Activated naive CD8-positive, alpha-beta T cell (primary cell): ENCODE results near the gene RPS10.
A peak's percentile ranks its signal among the peaks of the same experiment; 100 is the strongest.

Source experiments
- H3K27ac Mint-ChIP-seq: one replicate; pipeline ENCODE4 v1.8.0; 2021; ENCODE audit warnings: mixed read lengths
- H3K27me3 Mint-ChIP-seq: one replicate; pipeline ENCODE4 v1.8.0; 2021; ENCODE audit warnings: mixed read lengths
- H3K36me3 Mint-ChIP-seq: one replicate; pipeline ENCODE4 v1.8.0; 2021; ENCODE audit warnings: mixed read lengths
- H3K4me1 Mint-ChIP-seq: one replicate; pipeline ENCODE4 v1.8.0; 2021; ENCODE audit warnings: low read depth, mixed read lengths
- H3K4me3 Mint-ChIP-seq: one replicate; pipeline ENCODE4 v1.8.0; 2021; ENCODE audit warnings: mild to moderate bottlenecking, mixed read lengths
- H3K9me3 Mint-ChIP-seq: one replicate; pipeline ENCODE4 v1.8.0; 2021; ENCODE audit warnings: low read depth, mixed read lengths

RPS10 gene

GRCh38 chr6:34425498-34426410 is at the start of gene RPS10:
Gene RPS10 (minus strand): TSS chr6:34426069. CDS start chr6:34425221, 848 bp downstream.
- Mint-ChIP-seq H3K4me3 (peak within 1 kb of the TSS; percentile 98), H3K27me3 (no peaks in the 10 kb centered on the region), H3K36me3 (peaks cover 12% of the 10 kb centered on the region), H3K4me1 (peaks cover 31% of the 10 kb centered on the region), H3K27ac (peak within 1 kb of the TSS; percentile 100), H3K9me3 (no peaks in the 10 kb centered on the region)

GRCh38 chr6:34475238-34475682 is 49.4 kb upstream of the RPS10 start:
- Mint-ChIP-seq H3K4me1 (no peaks in the 10 kb centered on the region), H3K27me3 (no peaks in the 10 kb centered on the region), H3K36me3 (no peaks in the 10 kb centered on the region), H3K9me3 (no peaks in the 10 kb centered on the region), H3K4me3 (no peak overlapping the region), H3K27ac (no peak overlapping the region)

DNA sequence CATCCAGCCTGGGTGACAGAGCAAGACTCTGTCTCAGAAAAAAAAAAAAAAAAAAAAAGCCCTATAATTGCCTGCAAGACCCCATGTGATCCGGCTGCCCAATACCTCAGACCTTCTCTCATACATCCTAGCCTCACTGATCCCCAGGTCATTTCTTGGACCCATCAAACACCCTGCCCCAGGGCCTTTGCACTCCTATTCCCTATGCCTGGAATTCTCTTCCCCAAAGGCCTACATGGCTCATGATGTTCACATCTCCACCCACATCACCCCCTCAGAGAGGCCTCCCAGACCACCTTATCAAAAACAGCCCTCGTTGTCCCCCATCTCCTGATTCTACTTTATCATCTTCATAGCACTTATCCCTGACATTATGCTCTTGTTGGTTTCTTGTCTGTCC is 48.9 kb upstream of the RPS10 start:
- Mint-ChIP-seq H3K4me3 (no peak overlapping the region), H3K9me3 (no peaks in the 10 kb centered on the region), H3K27ac (no peak overlapping the region), H3K27me3 (no peaks in the 10 kb centered on the region), H3K4me1 (no peaks in the 10 kb centered on the region), H3K36me3 (no peaks in the 10 kb centered on the region)

GRCh38 chr6:34473967-34474366 is 48.1 kb upstream of the RPS10 start:
- Mint-ChIP-seq H3K27me3 (no peaks in the 10 kb centered on the region), H3K27ac (peak overlapping the region; percentile 0), H3K4me1 (no peaks in the 10 kb centered on the region), H3K36me3 (no peaks in the 10 kb centered on the region), H3K4me3 (no peak overlapping the region), H3K9me3 (no peaks in the 10 kb centered on the region)

- H3K4me3 Mint-ChIP-seq = no peak overlapping the region
- H3K27me3 Mint-ChIP-seq = no peaks in the 10 kb centered on the region
- no peak overlapping the region for H3K27ac Mint-ChIP-seq
- H3K9me3 Mint-ChIP-seq = no peaks in the 10 kb centered on the region
- no peaks in the 10 kb centered on the region for H3K36me3 Mint-ChIP-seq
- no peaks in the 10 kb centered on the region for H3K4me1 Mint-ChIP-seq
These were observed 46.6 kb upstream of the RPS10 start for GRCh38 chr6:34472425-34472824.

DNA sequence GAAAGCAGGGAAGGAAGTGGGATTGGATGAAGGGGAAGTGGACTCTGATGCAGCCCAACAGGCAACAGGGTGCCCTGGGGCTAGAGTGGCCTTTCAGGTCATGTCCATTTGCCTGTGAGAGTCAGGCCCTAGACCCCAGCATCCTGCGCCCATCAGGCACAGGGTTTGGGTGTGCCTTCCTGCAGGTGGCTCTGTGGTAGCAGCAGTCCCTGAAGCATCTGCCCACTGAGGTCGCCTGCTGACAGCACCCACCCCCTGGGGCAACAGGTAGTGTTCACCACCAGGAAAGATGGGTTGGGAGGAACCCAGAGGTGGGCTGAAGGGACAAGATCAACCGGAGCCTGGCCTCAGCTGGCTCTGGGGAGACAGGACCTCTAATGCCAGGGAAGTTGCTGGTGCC is 43.6 kb upstream of the RPS10 start:
- Mint-ChIP-seq H3K27ac (no peak overlapping the region), H3K27me3 (peaks cover 10% of the 10 kb centered on the region), H3K36me3 (no peaks in the 10 kb centered on the region), H3K9me3 (no peaks in the 10 kb centered on the region), H3K4me1 (peaks cover 6% of the 10 kb centered on the region), H3K4me3 (no peak overlapping the region)

DNA sequence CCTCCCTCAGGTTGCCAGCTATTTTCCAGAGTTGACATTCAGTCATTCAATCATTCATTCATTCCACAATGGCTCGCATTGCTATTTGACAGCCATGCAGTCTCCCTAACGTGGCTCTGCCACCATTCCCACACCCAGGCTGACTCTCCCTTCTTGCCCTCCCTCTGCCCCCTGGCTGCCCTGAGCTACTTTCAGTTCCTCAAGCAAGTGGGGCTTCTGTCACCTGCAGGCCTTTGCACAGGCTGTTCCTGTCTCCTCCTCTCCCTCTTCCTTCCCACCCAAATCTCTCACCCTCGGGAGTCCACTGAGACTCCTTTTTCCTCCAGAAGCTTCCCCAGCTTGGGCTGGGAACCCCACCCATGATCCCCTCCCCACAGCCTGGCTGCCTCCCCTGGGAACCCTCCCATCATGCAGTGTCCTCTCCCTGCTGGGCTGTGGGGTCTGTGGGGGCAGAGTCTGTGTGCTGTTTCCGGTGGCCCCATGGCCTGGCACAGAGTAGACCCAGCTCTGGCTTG is 42.6 kb upstream of the RPS10 start:
- Mint-ChIP-seq H3K9me3 (no peaks in the 10 kb centered on the region), H3K4me1 (peaks cover 6% of the 10 kb centered on the region), H3K4me3 (no peak overlapping the region), H3K27me3 (peaks cover 13% of the 10 kb centered on the region), H3K27ac (no peak overlapping the region), H3K36me3 (no peaks in the 10 kb centered on the region)

GRCh38 chr6:34466242-34467185 is 40.6 kb upstream of the RPS10 start:
- H3K4me1 Mint-ChIP-seq = peaks cover 6% of the 10 kb centered on the region
- peaks cover 18% of the 10 kb centered on the region for H3K27me3 Mint-ChIP-seq
- H3K4me3 Mint-ChIP-seq = peak overlapping the region; percentile 52
- no peaks in the 10 kb centered on the region for H3K36me3 Mint-ChIP-seq
- H3K9me3 Mint-ChIP-seq = no peaks in the 10 kb centered on the region
- H3K27ac Mint-ChIP-seq = no peak overlapping the region

DNA sequence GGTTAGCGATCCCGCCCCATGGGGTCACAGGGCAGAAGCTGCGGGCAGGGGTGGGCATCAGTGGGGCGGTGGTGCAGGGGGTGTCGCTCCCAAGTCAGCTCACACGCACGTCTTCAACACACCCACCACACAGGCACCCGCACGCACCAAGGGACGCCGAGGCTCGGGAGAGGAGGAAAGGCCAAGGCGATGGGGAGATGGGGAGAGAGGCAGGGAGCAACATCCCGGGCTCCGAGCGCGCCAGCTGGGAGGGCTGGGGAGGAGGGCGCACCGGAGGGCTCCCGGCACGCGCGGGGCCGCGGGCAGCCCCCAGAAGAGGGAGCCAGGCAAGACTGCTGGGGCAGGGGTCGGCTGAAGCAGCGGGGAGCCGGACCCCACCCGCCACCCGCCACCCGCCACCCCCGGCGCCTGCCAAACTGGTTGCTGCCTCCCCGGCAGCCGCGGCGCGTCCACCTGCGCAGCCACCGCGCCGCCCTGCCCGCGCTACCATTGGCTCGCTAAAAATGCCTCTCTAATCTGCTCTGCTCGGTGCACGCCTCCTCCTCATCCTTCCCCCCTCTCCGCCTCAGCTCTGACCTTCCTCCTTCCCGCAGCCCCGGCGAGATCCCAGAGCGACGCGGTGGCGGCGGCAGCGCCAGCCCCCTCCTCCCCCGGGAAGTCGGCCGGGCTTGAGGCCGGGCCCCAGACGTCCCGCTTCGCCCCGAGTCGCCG is 39.8 kb upstream of the RPS10 start, which contains the start of gene PACSIN1:
TSS of gene PACSIN1 (plus strand) at position 546 of the 711 bp plus-strand sequence. CDS start 60,230 bp downstream, outside the sequence.
- peak within 1 kb of the TSS; percentile 63 for H3K4me3 Mint-ChIP-seq

DNA sequence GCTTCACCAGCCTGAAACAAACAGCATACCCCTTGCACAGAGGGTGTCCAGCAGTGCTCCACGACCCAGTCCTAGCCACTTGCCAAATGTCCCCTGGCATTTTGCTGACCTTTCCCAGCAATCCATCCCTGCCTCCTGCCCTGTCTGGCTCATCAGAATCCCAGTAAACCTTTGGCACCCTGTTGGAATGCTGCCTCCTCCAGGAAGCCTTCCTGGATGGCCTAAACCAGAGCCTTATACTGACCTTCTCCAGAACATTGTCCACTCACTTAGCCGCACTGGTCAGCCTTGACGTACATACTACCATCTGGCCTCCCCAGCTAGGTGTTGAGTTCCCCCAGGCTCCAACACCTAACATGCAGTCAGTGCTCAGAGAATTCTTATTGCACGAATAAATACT is 38.0 kb upstream of the RPS10 start:
- no peaks in the 10 kb centered on the region for H3K36me3 Mint-ChIP-seq
- peaks cover 18% of the 10 kb centered on the region for H3K27me3 Mint-ChIP-seq
- no peaks in the 10 kb centered on the region for H3K9me3 Mint-ChIP-seq
- peaks cover 6% of the 10 kb centered on the region for H3K4me1 Mint-ChIP-seq
- H3K4me3 Mint-ChIP-seq = no peak overlapping the region
- H3K27ac Mint-ChIP-seq = no peak overlapping the region

More for the DNA sequence above, 39.8 kb upstream of the RPS10 start, which contains the start of gene PACSIN1:
- Mint-ChIP-seq H3K27ac (no peak within 1 kb of the TSS), H3K9me3 (no peaks in the 10 kb centered on the region), H3K36me3 (no peaks in the 10 kb centered on the region), H3K4me1 (peaks cover 6% of the 10 kb centered on the region), H3K27me3 (peaks cover 18% of the 10 kb centered on the region)

GRCh38 chr6:34463299-34463698 is 37.4 kb upstream of the RPS10 start:
- Mint-ChIP-seq H3K4me1 (peaks cover 6% of the 10 kb centered on the region), H3K36me3 (no peaks in the 10 kb centered on the region), H3K4me3 (no peak overlapping the region), H3K27me3 (peaks cover 18% of the 10 kb centered on the region), H3K27ac (no peak overlapping the region), H3K9me3 (no peaks in the 10 kb centered on the region)

- Mint-ChIP-seq H3K27ac (no peak overlapping the region), H3K4me3 (no peak overlapping the region), H3K9me3 (no peaks in the 10 kb centered on the region), H3K36me3 (no peaks in the 10 kb centered on the region), H3K4me1 (peaks cover 6% of the 10 kb centered on the region), H3K27me3 (peaks cover 18% of the 10 kb centered on the region)
These were observed 36.7 kb upstream of the RPS10 start for GRCh38 chr6:34462551-34462971.

GRCh38 chr6:34462010-34462409 is 36.1 kb upstream of the RPS10 start:
- Mint-ChIP-seq H3K4me1 (peaks cover 6% of the 10 kb centered on the region), H3K27me3 (peaks cover 16% of the 10 kb centered on the region), H3K36me3 (no peaks in the 10 kb centered on the region), H3K9me3 (no peaks in the 10 kb centered on the region), H3K27ac (no peak overlapping the region), H3K4me3 (no peak overlapping the region)

DNA sequence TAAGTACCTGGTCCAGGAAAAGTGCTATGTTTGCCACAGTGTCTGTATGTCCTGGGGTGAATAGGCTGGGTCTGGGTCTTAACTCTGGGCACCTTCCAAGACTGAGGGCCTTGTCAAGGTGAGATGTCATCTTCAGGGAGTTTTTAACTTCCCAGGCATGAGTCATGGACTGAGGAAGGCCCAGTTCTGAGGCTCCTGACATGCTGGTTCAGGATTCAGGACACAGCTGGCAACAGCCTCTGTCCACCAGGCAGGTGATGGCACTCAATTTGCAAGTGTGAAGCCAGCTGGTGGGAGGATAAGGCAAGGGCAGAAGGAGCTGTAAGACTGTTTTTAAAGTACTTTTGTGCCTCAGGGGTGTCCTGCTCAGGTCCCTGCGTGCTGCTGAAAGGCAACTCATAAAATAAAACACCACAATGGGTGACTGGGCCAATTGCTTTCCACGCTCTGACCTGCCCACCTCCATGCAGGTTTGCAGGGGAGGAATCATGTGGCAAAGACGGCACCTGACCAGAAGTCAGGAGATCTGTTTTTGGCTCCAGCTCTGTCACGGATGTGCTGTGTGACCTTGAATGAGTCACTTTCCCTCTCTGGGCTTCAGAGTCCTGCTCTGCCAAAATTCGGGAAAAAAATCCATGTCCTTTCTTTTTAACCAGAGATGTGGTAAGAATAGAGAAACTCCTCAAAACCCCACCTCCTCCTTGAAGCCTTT is 35.1 kb upstream of the RPS10 start:
- Mint-ChIP-seq H3K9me3 (no peaks in the 10 kb centered on the region), H3K27ac (no peak overlapping the region), H3K36me3 (no peaks in the 10 kb centered on the region), H3K27me3 (peaks cover 15% of the 10 kb centered on the region), H3K4me3 (no peak overlapping the region), H3K4me1 (peaks cover 6% of the 10 kb centered on the region)
